Measurements from ENCODE around the gene TRIM72. TPM values are rescaled to one million over a fixed set of nuclear protein-coding genes. Genes with fewer than 3 reads are reported as not detected.
"Not testable (repeated sequence)": the region's sequence is repeated elsewhere in the genome, so short reads cannot be mapped to it uniquely, and the experiment has no call there.

Gene TRIM72
- total RNA-seq, 1 donor, result 0.10 TPM

GRCh38 chr16:31199430-31200041 is 14.4 kb upstream of the TRIM72 start:
- no peaks in the 10 kb centered on the region for H3K9me3 ChIP-seq (ENCODE audit: low read depth, low read length)
- H3K4me1 ChIP-seq (ENCODE audit: insufficient read depth, low read length), result peaks cover 68% of the 10 kb centered on the region
- H3K27me3 ChIP-seq (ENCODE audit: insufficient read depth, low read length), result no peaks in the 10 kb centered on the region
- no peak overlapping the region for H3K4me3 ChIP-seq (ENCODE audit: low read length)

- peaks cover 70% of the 10 kb centered on the region for H3K4me1 ChIP-seq (ENCODE audit: insufficient read depth, low read length)
- H3K9me3 ChIP-seq (ENCODE audit: low read depth, low read length); H3K27me3 ChIP-seq (ENCODE audit: insufficient read depth, low read length); H3K4me3 ChIP-seq (ENCODE audit: low read length): not testable (repeated sequence)
Measured at GRCh38 chr16:31200111-31200510, 13.8 kb upstream of the TRIM72 start.

- H3K27me3 ChIP-seq (ENCODE audit: insufficient read depth, low read length), result no peaks in the 10 kb centered on the region
- H3K9me3 ChIP-seq (ENCODE audit: low read depth, low read length), result no peaks in the 10 kb centered on the region
- peak overlapping the region; percentile 82 for H3K4me3 ChIP-seq (ENCODE audit: low read length)
- H3K4me1 ChIP-seq (ENCODE audit: insufficient read depth, low read length), result peaks cover 70% of the 10 kb centered on the region
Measured at GRCh38 chr16:31200821-31201568, 12.9 kb upstream of the TRIM72 start.

GRCh38 chr16:31201582-31202413 is 12.1 kb upstream of the TRIM72 start:
- Histone ChIP-seq H3K27me3 (ENCODE audit: insufficient read depth, low read length) (no peaks in the 10 kb centered on the region), H3K4me3 (ENCODE audit: low read length) (peak overlapping the region; percentile 82), H3K9me3 (ENCODE audit: low read depth, low read length) (no peaks in the 10 kb centered on the region), H3K4me1 (ENCODE audit: insufficient read depth, low read length) (peaks cover 67% of the 10 kb centered on the region)

GRCh38 chr16:31202414-31203375 is 11.2 kb upstream of the TRIM72 start, which contains the start of gene PYCARD:
TSS of gene PYCARD (minus strand) at chr16:31202760. CDS start at chr16:31202690, 70 bp downstream.
- Histone ChIP-seq H3K4me1 (ENCODE audit: insufficient read depth, low read length) (peaks cover 64% of the 10 kb centered on the region), H3K9me3 (ENCODE audit: low read depth, low read length) (no peaks in the 10 kb centered on the region), H3K4me3 (ENCODE audit: low read length) (peak within 1 kb of the TSS; percentile 82), H3K27me3 (ENCODE audit: insufficient read depth, low read length) (no peaks in the 10 kb centered on the region)

- Histone ChIP-seq H3K27me3 (ENCODE audit: insufficient read depth, low read length) (no peaks in the 10 kb centered on the region), H3K9me3 (ENCODE audit: low read depth, low read length) (no peaks in the 10 kb centered on the region), H3K4me1 (ENCODE audit: insufficient read depth, low read length) (peaks cover 41% of the 10 kb centered on the region), H3K4me3 (ENCODE audit: low read length) (no peak overlapping the region)
Measured at GRCh38 chr16:31204871-31205666, 8.8 kb upstream of the TRIM72 start.

- H3K4me3 ChIP-seq (ENCODE audit: low read length), result no peak overlapping the region
- H3K27me3 ChIP-seq (ENCODE audit: insufficient read depth, low read length), result no peaks in the 10 kb centered on the region
- peaks cover 24% of the 10 kb centered on the region for H3K4me1 ChIP-seq (ENCODE audit: insufficient read depth, low read length)
- H3K9me3 ChIP-seq (ENCODE audit: low read depth, low read length), result no peaks in the 10 kb centered on the region
Measured at GRCh38 chr16:31206776-31207175, 7.1 kb upstream of the TRIM72 start.

GRCh38 chr16:31213342-31213741 is 577 bp upstream of the TRIM72 start:
- peaks cover 34% of the 10 kb centered on the region for H3K4me1 ChIP-seq (ENCODE audit: insufficient read depth, low read length)
- peaks cover 34% of the 10 kb centered on the region for H3K27me3 ChIP-seq (ENCODE audit: insufficient read depth, low read length)
- H3K4me3 ChIP-seq (ENCODE audit: low read length), result no peak overlapping the region
- H3K9me3 ChIP-seq (ENCODE audit: low read depth, low read length), result no peaks in the 10 kb centered on the region

- Histone ChIP-seq H3K4me1 (ENCODE audit: insufficient read depth, low read length) (peaks cover 34% of the 10 kb centered on the region), H3K9me3 (ENCODE audit: low read depth, low read length) (no peaks in the 10 kb centered on the region), H3K27me3 (ENCODE audit: insufficient read depth, low read length) (peaks cover 38% of the 10 kb centered on the region), H3K4me3 (ENCODE audit: low read length) (peak overlapping the region; percentile 31)
Measured at GRCh38 chr16:31214708-31215286, 878 bp downstream of the TRIM72 start.

GRCh38 chr16:31215287-31216162 is 1.6 kb downstream of the TRIM72 start:
- Histone ChIP-seq H3K27me3 (ENCODE audit: insufficient read depth, low read length) (peaks cover 38% of the 10 kb centered on the region), H3K4me3 (ENCODE audit: low read length) (peak overlapping the region; percentile 31), H3K9me3 (ENCODE audit: low read depth, low read length) (no peaks in the 10 kb centered on the region), H3K4me1 (ENCODE audit: insufficient read depth, low read length) (peaks cover 34% of the 10 kb centered on the region)

GRCh38 chr16:31216422-31217135 is 2.7 kb downstream of the TRIM72 start, which contains the start of gene PYDC1:
TSS of gene PYDC1 (minus strand) at chr16:31217135. CDS start at chr16:31217028, 107 bp downstream.
- H3K9me3 ChIP-seq (ENCODE audit: low read depth, low read length), result no peaks in the 10 kb centered on the region
- H3K27me3 ChIP-seq (ENCODE audit: insufficient read depth, low read length), result peaks cover 42% of the 10 kb centered on the region
- no peak within 1 kb of the TSS for H3K4me3 ChIP-seq (ENCODE audit: low read length)
- H3K4me1 ChIP-seq (ENCODE audit: insufficient read depth, low read length), result peaks cover 34% of the 10 kb centered on the region

- no peak overlapping the region for H3K4me3 ChIP-seq (ENCODE audit: low read length)
- H3K4me1 ChIP-seq (ENCODE audit: insufficient read depth, low read length), result peaks cover 34% of the 10 kb centered on the region
- H3K27me3 ChIP-seq (ENCODE audit: insufficient read depth, low read length), result peaks cover 42% of the 10 kb centered on the region
Measured at GRCh38 chr16:31217136-31217530, 3.2 kb downstream of the TRIM72 start.

More at GRCh38 chr16:31217136-31217530, 3.2 kb downstream of the TRIM72 start:
- no peaks in the 10 kb centered on the region for H3K9me3 ChIP-seq (ENCODE audit: low read depth, low read length)
